Measurements from ENCODE around the gene MAP3K13. TPM values are rescaled to one million over a fixed set of nuclear protein-coding genes. Genes with fewer than 3 reads are reported as not detected.

MAP3K13 gene
- total and polyA plus RNA-seq, 2 of the 13 experiments (the other 11 are each of a cell fraction or from before 2014, with no cell fraction given): 24.2 to 26.5 TPM

DNA sequence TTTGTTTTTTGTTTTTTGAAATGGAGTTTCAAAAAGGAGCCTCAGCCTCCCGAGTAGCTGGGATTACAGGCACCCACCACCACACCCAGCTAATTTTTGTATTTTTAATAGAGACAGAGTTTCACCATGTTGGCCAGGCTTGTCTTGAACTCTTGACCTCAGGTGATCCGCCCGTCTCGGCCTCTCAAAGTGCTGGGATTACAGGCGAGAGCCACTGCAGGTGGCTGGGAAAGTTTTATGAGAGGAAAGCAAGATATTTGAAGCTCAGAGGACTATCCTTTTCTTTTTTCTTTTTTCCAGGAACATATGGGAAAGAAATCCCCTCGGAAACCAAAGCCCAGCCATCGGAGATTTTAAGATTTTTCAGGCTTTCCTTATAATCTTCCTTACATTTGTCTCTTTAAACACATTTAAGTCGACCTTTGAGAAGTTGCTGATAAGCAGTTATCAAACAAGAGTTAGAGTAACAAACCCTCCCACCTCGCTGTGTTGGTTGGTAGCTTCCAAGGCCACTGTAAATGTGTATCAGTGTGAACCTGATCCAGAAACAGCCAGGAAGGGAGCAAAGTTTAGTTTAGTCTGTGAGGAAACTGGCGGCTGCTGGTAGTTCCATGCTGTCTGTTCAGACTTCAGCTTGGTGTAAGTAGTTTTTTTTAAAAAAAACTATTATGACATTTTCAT is 34.5 kb upstream of the MAP3K13 start (continued):
- TF ChIP-seq ZNF431 (CRISPR knock-in tag; IDR thresholded peaks at IDR 0.05; ENCODE audit: borderline replicate concordance, low read depth) (no peak), ZNF768 (CRISPR knock-in tag; IDR thresholded peaks at IDR 0.05) (no peak), SRSF9 (IDR thresholded peaks at IDR 0.05; ENCODE audit: borderline replicate concordance, insufficient read depth, low read depth, low read length, poor library complexity, severe bottlenecking) (no peak), SOX13 (IDR thresholded peaks at IDR 0.05) (no peak), SOX13 (CRISPR knock-in tag; conservative IDR thresholded peaks at IDR 0.05 in 1 of 2, IDR thresholded peaks at IDR 0.05 in 1 of 2) (peak in 1 of 2 experiments; percentile 65; a peak in 1 of 4 replicates), FOSL2 (CRISPR knock-in tag; IDR thresholded peaks at IDR 0.05) (peak; percentile 45), KMT2B (CRISPR knock-in tag; IDR thresholded peaks at IDR 0.05) (peak; percentile 74; the same call in 1 of the 2 replicates), LCORL (IDR thresholded peaks at IDR 0.05) (no peak), LCORL (CRISPR knock-in tag; IDR thresholded peaks at IDR 0.05) (0 out of 2 replicates have a peak, but pooled peaks have one; percentile 38), ZNF296 (CRISPR knock-in tag; conservative IDR thresholded peaks at IDR 0.05) (no peak), DPF2 (CRISPR knock-in tag; IDR thresholded peaks at IDR 0.05; ENCODE audit: borderline replicate concordance, low read depth) (no peak), ONECUT2 (CRISPR knock-in tag; IDR thresholded peaks at IDR 0.05) (no peak), ZNF577 (CRISPR knock-in tag; IDR thresholded peaks at IDR 0.05; ENCODE audit: borderline replicate concordance, low read depth) (no peak), NBN (conservative IDR thresholded peaks at IDR 0.05) (no peak), RAD51 (IDR thresholded peaks at IDR 0.05; ENCODE audit: borderline replicate concordance) (no peak), PCBP2 (optimal IDR thresholded peaks at IDR 0.05; ENCODE audit: low read depth, low read length, poor library complexity, severe bottlenecking) (no peak), ZNF737 (CRISPR knock-in tag; IDR thresholded peaks at IDR 0.05; ENCODE audit: borderline replicate concordance) (no peak)
- TF ChIP-seq, protein P1, sequence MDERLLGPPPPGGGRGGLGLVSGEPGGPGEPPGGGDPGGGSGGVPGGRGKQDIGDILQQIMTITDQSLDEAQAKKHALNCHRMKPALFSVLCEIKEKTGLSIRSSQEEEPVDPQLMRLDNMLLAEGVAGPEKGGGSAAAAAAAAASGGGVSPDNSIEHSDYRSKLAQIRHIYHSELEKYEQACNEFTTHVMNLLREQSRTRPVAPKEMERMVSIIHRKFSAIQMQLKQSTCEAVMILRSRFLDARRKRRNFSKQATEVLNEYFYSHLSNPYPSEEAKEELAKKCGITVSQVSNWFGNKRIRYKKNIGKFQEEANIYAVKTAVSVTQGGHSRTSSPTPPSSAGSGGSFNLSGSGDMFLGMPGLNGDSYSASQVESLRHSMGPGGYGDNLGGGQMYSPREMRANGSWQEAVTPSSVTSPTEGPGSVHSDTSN (CRISPR knock-in tag; IDR thresholded peaks at IDR 0.05): no peak
- TF ChIP-seq, protein P2, sequence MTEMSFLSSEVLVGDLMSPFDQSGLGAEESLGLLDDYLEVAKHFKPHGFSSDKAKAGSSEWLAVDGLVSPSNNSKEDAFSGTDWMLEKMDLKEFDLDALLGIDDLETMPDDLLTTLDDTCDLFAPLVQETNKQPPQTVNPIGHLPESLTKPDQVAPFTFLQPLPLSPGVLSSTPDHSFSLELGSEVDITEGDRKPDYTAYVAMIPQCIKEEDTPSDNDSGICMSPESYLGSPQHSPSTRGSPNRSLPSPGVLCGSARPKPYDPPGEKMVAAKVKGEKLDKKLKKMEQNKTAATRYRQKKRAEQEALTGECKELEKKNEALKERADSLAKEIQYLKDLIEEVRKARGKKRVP (CRISPR knock-in tag; IDR thresholded peaks at IDR 0.05): no peak
- TF ChIP-seq, protein P3, sequence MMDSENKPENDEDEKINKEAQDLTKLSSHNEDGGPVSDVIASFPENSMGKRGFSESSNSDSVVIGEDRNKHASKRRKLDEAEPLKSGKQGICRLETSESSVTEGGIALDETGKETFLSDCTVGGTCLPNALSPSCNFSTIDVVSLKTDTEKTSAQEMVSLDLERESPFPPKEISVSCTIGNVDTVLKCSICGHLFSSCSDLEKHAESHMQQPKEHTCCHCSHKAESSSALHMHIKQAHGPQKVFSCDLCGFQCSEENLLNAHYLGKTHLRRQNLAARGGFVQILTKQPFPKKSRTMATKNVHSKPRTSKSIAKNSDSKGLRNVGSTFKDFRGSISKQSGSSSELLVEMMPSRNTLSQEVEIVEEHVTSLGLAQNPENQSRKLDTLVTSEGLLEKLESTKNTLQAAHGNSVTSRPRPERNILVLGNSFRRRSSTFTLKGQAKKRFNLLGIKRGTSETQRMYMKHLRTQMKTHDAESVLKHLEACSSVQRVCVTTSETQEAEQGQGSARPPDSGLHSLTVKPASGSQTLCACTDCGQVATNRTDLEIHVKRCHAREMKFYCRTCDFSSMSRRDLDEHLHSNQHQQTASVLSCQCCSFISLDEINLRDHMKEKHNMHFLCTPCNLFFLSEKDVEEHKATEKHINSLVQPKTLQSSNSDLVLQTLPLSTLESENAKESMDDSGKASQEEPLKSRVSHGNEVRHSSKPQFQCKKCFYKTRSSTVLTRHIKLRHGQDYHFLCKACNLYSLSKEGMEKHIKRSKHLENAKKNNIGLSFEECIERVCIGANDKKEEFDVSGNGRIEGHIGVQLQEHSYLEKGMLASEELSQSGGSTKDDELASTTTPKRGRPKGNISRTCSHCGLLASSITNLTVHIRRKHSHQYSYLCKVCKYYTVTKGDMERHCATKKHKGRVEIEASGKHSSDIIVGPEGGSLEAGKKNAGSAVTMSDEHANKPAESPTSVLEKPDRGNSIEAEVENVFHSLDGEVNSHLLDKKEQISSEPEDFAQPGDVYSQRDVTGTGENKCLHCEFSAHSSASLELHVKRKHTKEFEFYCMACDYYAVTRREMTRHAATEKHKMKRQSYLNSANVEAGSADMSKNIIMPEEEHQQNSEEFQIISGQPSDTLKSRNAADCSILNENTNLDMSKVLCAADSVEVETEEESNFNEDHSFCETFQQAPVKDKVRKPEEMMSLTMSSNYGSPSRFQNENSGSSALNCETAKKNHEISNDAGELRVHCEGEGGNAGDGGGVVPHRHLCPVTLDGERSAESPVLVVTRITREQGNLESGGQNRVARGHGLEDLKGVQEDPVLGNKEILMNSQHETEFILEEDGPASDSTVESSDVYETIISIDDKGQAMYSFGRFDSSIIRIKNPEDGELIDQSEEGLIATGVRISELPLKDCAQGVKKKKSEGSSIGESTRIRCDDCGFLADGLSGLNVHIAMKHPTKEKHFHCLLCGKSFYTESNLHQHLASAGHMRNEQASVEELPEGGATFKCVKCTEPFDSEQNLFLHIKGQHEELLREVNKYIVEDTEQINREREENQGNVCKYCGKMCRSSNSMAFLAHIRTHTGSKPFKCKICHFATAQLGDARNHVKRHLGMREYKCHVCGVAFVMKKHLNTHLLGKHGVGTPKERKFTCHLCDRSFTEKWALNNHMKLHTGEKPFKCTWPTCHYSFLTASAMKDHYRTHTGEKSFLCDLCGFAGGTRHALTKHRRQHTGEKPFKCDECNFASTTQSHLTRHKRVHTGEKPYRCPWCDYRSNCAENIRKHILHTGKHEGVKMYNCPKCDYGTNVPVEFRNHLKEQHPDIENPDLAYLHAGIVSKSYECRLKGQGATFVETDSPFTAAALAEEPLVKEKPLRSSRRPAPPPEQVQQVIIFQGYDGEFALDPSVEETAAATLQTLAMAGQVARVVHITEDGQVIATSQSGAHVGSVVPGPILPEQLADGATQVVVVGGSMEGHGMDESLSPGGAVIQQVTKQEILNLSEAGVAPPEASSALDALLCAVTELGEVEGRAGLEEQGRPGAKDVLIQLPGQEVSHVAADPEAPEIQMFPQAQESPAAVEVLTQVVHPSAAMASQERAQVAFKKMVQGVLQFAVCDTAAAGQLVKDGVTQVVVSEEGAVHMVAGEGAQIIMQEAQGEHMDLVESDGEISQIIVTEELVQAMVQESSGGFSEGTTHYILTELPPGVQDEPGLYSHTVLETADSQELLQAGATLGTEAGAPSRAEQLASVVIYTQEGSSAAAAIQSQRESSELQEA (CRISPR knock-in tag; IDR thresholded peaks at IDR 0.05; ENCODE audit: not compliant biosample characterization): no peak

Data from HepG2 (cell line).